Coronary artery (tissue), 2 donors: Measurements from ENCODE around the gene ITIH3.

Experiments
- DNase-seq: peaks from one replicate; pipeline ENCODE4 v3.0.0-alpha.2; 2017; ENCODE audit warnings: low spot score
- H3K27ac ChIP-seq, 2 donors: fragments of 200-600 bp; sonication (generic); one replicate each; pipeline ENCODE4 v1.5.1; 2016 to 2019
- H3K4me3 ChIP-seq: fragments of 200-600 bp; sonication (generic); 2 replicates; pipeline ENCODE4 v1.5.1; 2016; ENCODE audit warnings: mild to moderate bottlenecking, moderate library complexity
- TF ChIP-seq, protein P1 (sequence below): fragments of 200-600 bp; sonication (generic); IDR thresholded peaks from one replicate; pipeline ENCODE4 v1.5.1; 2019; ENCODE audit warnings: antibody characterized with exemption

Gene ITIH3

DNA sequence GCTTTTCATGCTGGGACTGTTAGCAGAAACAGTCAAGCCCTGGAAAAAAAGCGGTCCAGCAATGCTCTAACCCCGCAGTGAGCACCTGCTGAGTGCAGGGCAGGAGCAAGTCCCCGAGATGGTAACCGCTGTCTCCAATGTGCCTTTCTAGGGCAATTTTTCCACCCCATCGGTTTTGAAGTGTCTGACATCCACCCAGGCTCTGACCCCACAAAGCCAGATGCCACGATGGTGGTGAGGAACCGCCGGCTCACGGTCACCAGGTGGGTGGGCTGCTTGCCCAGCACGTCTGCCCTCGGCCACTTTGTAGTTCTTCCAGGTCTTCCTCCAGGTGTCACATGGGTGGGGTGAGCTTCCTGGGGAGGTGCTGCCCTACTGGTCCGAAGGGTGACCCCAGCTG, 3.2 kb upstream of the ITIH3 start:
- H3K27ac ChIP-seq, result no peak overlapping the region
- TF ChIP-seq, protein P1, sequence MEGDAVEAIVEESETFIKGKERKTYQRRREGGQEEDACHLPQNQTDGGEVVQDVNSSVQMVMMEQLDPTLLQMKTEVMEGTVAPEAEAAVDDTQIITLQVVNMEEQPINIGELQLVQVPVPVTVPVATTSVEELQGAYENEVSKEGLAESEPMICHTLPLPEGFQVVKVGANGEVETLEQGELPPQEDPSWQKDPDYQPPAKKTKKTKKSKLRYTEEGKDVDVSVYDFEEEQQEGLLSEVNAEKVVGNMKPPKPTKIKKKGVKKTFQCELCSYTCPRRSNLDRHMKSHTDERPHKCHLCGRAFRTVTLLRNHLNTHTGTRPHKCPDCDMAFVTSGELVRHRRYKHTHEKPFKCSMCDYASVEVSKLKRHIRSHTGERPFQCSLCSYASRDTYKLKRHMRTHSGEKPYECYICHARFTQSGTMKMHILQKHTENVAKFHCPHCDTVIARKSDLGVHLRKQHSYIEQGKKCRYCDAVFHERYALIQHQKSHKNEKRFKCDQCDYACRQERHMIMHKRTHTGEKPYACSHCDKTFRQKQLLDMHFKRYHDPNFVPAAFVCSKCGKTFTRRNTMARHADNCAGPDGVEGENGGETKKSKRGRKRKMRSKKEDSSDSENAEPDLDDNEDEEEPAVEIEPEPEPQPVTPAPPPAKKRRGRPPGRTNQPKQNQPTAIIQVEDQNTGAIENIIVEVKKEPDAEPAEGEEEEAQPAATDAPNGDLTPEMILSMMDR, result no peak
- no peak for DNase-seq
- H3K4me3 ChIP-seq, result no peak overlapping the region

DNA sequence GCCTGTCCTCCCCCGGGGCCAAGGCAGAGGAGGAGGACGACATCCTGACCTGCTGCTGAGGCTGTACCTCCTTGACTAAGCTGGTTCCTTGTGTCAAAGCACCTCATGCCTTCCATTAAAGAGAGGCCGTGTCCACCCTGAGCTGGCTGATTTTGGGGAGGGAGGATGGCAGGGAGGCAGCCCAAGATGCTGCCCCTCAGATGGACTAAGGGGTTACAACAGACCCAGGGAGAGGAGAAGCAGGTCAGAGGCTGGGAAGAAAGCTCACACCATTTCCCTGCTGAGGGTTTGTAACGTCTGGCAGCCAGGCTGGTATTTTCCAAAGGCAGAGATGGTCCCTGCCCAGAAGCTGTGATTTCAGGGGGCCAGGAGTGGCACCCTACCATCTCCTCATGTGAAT, 2.7 kb upstream of the ITIH3 start:
- DNase-seq, result no peak
- TF ChIP-seq, protein P1, result no peak
- Histone ChIP-seq H3K27ac (no peak overlapping the region), H3K4me3 (no peak overlapping the region)

DNA sequence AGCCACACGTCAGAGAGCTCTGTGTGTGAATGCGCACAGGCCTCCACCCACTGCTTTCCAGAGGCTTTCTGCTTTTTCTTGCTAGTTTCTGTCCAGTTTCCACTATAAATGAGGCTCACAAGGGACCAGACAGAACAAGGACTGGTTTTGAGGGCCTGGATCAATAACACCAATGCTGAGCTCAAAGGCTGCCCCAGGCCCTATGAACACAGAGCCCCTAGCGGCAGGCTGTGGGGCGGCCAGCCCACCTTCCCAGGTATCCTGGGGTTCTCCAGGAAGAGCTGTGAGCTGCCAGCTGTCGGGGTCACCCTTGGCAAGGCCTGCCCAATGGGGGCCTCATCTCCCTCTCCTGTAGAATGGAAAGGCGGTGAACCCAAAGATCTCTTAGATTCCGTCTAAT, 2.2 kb upstream of the ITIH3 start:
- DNase-seq, result no peak
- TF ChIP-seq, protein P1, result no peak
- no peak overlapping the region for H3K4me3 ChIP-seq
- H3K27ac ChIP-seq, result no peak overlapping the region

DNA sequence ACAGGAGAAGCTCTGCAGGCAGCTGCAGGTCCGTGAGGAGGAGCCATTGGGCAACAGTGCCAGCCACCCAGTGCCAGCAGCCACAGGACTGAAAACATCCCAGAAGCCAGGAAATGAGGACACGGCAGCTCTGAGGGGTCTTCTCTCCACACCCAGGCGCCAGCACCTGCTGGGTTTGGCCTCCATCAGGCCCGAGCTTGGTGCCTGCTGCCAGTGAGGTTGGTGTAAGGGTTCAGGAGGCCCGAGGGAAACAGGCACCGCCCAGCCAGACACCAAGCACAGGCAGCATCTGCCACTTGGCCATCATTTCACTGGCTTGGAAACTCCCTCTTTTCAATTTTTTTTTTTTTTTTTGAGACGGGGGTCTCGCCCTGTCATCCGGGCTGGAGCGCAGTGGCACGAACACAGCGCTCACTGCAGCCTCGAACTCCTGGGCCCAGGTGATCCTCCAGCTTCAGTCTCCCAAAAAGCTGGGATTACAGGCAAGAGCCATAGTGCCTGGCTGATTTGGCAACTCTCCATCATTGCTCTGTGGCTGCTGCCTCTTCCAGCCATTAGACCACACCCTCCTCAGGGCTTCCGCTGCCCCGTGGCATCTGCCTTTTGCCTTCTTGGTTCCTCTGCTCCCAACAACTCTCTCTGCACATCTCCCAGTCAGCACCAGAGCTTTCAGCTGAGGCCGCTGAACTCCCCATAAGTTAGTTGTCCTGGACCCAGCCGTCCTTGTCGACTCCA, 1.5 kb upstream of the ITIH3 start:
- H3K27ac ChIP-seq, result peak overlapping the region in 1 of 2 donors; percentile 88
- no peak overlapping the region for H3K4me3 ChIP-seq
- TF ChIP-seq, protein P1, result no peak
- no peak for DNase-seq

DNA sequence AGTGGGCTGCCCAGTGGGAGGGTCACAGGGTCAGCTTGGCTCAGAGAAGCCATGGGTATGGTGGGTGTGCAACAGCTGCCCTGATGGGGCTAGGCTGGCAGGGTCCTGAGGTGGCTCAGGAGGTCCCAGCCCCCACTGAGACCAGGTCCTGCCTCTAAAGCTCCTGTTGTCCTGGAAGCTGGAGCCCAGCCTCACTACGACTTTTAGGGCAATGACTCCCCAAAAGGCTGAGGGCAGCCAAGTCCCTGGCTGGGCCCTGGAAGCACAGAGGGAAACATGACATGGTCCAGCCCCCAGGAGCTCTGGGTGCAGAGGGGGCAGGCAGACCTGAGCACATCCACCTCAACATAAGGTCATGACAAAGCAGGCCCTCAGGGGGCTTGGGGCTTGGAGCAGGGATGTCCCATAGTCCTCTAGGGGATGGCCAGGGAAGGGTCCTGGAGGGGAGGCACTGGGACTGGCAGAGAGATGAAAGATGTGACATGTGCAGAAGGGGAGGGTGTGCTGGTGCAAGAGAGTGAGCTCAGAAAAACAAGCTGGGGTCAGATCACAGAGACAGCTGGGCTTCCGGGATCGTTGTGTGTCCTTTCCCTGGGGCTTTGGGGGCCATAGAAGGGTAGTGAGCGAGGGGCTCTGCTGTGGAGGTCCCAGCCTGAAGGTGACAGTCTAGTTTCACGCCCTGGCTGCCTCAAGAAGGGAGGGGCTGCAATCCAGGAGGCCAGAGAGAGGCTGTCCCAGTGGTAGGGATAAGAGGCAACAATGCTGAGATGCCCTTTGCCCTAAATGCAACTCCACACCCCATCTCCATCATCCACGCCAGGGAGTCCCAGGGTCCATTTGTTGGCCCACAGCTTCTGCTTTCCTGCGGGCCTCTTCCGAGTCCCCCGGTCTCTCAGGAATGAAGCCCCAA, 639 bp upstream of the ITIH3 start:
- peak overlapping the region; percentile 55 to 88 for H3K27ac ChIP-seq
- DNase-seq, result no peak
- TF ChIP-seq, protein P1, result no peak
- peak overlapping the region; percentile 3 for H3K4me3 ChIP-seq

DNA sequence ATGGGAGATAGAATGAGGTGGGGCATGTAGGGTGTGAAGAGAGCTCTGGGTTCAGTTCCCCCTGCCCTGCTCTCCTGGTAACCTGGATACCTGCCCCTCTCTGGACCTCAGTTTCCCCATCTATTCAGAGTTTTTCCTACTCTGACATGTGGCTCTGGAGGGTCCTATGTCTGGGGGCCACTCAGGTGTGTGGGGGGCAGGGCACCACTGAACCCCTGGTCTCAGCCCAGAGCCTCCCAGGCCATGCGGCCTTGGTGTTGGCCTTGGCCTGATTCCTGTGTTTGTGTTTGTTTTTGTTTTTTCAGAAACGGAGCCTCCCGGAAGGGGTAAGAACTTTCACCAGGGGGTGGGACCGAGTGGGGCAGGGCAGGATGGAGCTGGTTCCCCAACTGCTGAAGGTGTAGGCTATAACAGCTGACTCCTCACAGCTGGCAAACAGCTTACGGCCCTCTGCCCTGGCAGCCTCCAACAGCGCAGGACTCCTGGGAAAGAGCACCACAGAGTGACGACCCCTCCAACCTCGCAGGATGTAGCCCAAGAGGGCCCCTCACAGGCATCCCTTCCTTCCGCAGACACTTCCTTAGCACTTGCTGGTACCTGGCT, 803 bp downstream of the ITIH3 start:
- Histone ChIP-seq H3K4me3 (peak overlapping the region; percentile 3), H3K27ac (peak overlapping the region; percentile 55 to 88)
- DNase-seq, result no peak
- TF ChIP-seq, protein P1, result no peak
